ENCODE results near the gene DPP6.

The DPP6 gene

DNA sequence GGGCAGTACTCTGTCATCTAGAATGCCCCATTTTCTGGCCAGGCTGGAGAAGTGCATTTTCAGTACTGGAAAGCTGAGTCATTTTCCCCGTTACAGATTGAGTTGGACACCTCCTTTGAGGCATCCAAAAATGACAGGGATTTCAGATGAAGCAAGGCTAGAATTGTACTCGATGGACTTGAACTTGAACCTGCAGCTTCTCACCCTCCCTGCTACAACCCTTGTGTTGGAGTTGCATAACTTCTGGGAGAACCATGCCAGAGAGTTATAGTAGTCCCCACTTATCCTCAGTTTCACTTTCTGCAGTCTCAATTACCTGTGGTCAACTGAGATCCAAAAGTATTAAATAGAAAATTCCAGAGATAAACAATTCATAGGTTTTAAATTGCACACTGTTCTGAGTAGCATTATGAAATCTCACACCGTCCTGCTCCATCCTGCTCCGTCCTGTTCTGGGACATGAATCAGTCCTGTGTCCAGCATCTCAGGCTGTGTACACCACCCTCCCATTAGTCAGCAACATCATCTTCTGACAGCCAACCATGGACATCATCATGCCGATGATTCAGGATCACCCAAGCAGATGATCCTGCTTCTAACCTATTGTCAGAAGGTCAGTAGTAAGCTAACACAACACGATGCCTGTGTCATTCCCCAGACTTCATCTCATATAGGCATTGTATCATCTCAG lies 363.7 kb downstream of the DPP6 start:
- in situ Hi-C loops (cut with HindIII; ENCODE audit: low pct_ligation_motif_present, low sequenced_read_pairs): no loop called here
- Histone ChIP-seq H3K27ac (no peak overlapping the region), H3K36me3 (replicated peaks) (no peaks in the 10 kb centered on the region), H3K4me3 (ENCODE audit: low read depth, low read length) (no peak overlapping the region), H3K27me3 (replicated peaks) (no peaks in the 10 kb centered on the region)
- no peak for TF ChIP-seq CTCF (IDR thresholded peaks at IDR 0.05; ENCODE audit: low read depth, low read length, missing control alignments)
- no peak for DNase-seq

GRCh38 chr7:154416714-154417113 lies 364.5 kb downstream of the DPP6 start:
- TF ChIP-seq CTCF (IDR thresholded peaks at IDR 0.05; ENCODE audit: low read depth, low read length, missing control alignments): no peak
- in situ Hi-C loops (cut with HindIII; ENCODE audit: low pct_ligation_motif_present, low sequenced_read_pairs): no loop called here
- no peak overlapping the region for H3K27ac ChIP-seq
- H3K27me3 ChIP-seq (replicated peaks): no peaks in the 10 kb centered on the region
- no peak overlapping the region for H3K4me3 ChIP-seq (ENCODE audit: low read depth, low read length)
- H3K36me3 ChIP-seq (replicated peaks): no peaks in the 10 kb centered on the region
- DNase-seq: no peak

GRCh38 chr7:154419344-154419743 lies 367.1 kb downstream of the DPP6 start:
- no peaks in the 10 kb centered on the region for H3K36me3 ChIP-seq (replicated peaks)
- TF ChIP-seq CTCF (IDR thresholded peaks at IDR 0.05; ENCODE audit: low read depth, low read length, missing control alignments): no peak
- no peaks in the 10 kb centered on the region for H3K27me3 ChIP-seq (replicated peaks)
- H3K4me3 ChIP-seq (ENCODE audit: low read depth, low read length): no peak overlapping the region
- in situ Hi-C loops (cut with HindIII; ENCODE audit: low pct_ligation_motif_present, low sequenced_read_pairs): no loop called here
- H3K27ac ChIP-seq: no peak overlapping the region
- DNase-seq: no peak

DNA sequence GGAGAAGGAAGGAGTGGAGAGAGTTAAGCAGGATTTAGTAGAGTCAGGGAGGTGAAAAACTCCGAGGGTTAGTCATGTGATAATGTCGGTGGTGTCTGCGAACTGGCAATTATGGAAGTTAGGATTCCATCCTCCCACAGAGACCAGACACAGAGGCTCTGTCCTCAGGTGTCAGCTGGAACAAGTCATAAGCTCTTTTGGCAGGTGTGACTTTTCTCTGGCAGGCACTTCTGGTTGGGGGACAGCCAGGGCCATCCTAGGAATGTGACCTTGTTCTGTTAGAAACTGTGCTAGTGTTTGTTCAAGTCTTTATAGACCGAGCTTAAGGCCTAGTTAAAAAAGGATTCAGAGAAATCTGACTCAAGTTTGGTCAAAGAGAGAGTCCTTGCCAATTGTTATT lies 371.0 kb downstream of the DPP6 start:
- in situ Hi-C loops (cut with HindIII; ENCODE audit: low pct_ligation_motif_present, low sequenced_read_pairs): no loop called here
- Histone ChIP-seq H3K4me3 (ENCODE audit: low read depth, low read length) (no peak overlapping the region), H3K27ac (no peak overlapping the region), H3K27me3 (replicated peaks) (no peaks in the 10 kb centered on the region), H3K36me3 (replicated peaks) (no peaks in the 10 kb centered on the region)
- no peak for DNase-seq
- no peak for TF ChIP-seq CTCF (IDR thresholded peaks at IDR 0.05; ENCODE audit: low read depth, low read length, missing control alignments)

- Histone ChIP-seq H3K27ac (no peak overlapping the region), H3K4me3 (ENCODE audit: low read depth, low read length) (no peak overlapping the region), H3K27me3 (replicated peaks) (no peaks in the 10 kb centered on the region), H3K36me3 (replicated peaks) (no peaks in the 10 kb centered on the region)
- in situ Hi-C loops (cut with HindIII; ENCODE audit: low pct_ligation_motif_present, low sequenced_read_pairs): no loop called here
- no peak for TF ChIP-seq CTCF (IDR thresholded peaks at IDR 0.05; ENCODE audit: low read depth, low read length, missing control alignments)
- DNase-seq: no peak
Observed at GRCh38 chr7:154424350-154424749, 372.2 kb downstream of the DPP6 start.

DNA sequence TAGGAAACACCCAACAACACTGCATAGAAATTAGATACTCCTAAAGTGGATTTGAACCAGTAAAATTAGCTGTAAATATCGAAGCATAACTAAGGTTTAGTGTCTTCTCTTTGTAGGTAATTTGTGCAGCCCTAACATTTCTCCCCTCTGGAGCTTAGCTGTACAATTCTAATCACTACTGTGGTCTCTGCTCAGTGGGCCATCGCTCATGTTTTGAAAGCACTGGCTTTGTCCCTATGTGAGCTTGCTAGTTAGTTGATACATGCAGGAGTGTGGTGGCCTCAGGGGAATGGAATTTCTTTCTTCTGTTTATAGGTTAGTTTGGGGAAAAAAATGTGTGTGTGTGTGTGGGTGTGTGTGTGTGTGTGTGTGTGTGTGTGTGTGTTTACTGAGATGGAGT lies 373.1 kb downstream of the DPP6 start:
- Histone ChIP-seq H3K4me3 (ENCODE audit: low read depth, low read length) (no peak overlapping the region), H3K27ac (no peak overlapping the region), H3K27me3 (replicated peaks) (no peaks in the 10 kb centered on the region), H3K36me3 (replicated peaks) (no peaks in the 10 kb centered on the region)
- no peak for DNase-seq
- in situ Hi-C loops (cut with HindIII; ENCODE audit: low pct_ligation_motif_present, low sequenced_read_pairs): no loop called here
- TF ChIP-seq CTCF (IDR thresholded peaks at IDR 0.05; ENCODE audit: low read depth, low read length, missing control alignments): no peak

All from brain microvascular endothelial cell (primary cell).